22Rv1 (cell line): Measurements from ENCODE around the gene ABCA1.

ENCODE experiments used
- H3K27ac ChIP-seq: fragments of 450-650 bp; 2 replicates; pipeline ENCODE4 v1.5.1; 2017
- ZFX ChIP-seq: fragments of 450-650 bp; IDR thresholded peaks from 2 replicates; pipeline ENCODE4 v1.6.1; 2017; ENCODE audit warnings: antibody characterized with exemption, borderline replicate concordance
- TF ChIP-seq, protein P1 (sequence below): fragments of 450-650 bp; IDR thresholded peaks from 2 replicates; pipeline ENCODE4 v1.5.1; 2017; ENCODE audit warnings: mild to moderate bottlenecking

The ABCA1 gene, protein sequence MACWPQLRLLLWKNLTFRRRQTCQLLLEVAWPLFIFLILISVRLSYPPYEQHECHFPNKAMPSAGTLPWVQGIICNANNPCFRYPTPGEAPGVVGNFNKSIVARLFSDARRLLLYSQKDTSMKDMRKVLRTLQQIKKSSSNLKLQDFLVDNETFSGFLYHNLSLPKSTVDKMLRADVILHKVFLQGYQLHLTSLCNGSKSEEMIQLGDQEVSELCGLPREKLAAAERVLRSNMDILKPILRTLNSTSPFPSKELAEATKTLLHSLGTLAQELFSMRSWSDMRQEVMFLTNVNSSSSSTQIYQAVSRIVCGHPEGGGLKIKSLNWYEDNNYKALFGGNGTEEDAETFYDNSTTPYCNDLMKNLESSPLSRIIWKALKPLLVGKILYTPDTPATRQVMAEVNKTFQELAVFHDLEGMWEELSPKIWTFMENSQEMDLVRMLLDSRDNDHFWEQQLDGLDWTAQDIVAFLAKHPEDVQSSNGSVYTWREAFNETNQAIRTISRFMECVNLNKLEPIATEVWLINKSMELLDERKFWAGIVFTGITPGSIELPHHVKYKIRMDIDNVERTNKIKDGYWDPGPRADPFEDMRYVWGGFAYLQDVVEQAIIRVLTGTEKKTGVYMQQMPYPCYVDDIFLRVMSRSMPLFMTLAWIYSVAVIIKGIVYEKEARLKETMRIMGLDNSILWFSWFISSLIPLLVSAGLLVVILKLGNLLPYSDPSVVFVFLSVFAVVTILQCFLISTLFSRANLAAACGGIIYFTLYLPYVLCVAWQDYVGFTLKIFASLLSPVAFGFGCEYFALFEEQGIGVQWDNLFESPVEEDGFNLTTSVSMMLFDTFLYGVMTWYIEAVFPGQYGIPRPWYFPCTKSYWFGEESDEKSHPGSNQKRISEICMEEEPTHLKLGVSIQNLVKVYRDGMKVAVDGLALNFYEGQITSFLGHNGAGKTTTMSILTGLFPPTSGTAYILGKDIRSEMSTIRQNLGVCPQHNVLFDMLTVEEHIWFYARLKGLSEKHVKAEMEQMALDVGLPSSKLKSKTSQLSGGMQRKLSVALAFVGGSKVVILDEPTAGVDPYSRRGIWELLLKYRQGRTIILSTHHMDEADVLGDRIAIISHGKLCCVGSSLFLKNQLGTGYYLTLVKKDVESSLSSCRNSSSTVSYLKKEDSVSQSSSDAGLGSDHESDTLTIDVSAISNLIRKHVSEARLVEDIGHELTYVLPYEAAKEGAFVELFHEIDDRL (N-terminal part only)

DNA sequence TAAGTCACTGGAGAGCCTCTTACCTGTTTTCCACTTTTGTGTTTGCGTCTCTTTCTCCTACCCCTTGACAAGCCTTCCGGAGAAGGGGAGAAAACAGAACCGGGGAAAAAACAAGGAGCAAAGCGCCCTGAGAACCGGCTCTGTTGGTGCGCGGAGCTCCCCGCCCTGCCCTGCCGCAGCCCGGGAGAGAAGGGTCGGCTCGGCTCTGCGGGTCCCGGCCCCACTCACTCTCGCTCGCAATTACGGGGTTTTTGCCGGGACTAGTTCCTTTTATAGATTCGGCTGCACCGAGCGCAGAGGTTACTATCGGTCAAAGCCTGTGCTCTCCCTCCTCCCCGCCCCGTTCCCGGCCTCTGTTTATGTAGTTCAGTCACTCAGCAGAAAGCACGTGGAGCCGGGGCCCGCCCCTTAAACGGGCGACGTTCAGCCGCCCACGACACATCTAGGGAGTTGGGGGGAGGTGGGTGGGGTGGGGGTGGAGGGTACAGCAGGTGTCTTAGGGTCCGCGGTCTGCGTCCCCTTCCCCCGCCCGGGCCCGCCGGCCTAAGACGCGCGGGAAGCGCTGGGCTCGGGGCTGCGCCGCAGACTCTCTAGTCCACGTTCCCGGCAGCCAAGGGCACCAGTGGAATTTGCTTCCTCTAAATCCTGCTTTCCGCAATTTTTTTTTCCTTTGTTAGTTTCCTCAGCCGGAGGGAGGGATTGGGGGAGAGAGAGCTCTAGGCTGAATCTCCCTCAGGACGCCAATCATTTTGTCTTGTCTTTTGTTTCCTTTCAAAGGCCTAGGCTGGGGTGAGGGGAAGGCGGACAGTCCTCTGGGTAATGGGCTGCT is at the start of gene ABCA1:
Gene ABCA1 (minus strand): TSS at position 244 of the 829 bp plus-strand sequence. CDS start 24,476 bp downstream, outside the sequence.
- no peak within 1 kb of the TSS for H3K27ac ChIP-seq
- TF ChIP-seq, protein P1, sequence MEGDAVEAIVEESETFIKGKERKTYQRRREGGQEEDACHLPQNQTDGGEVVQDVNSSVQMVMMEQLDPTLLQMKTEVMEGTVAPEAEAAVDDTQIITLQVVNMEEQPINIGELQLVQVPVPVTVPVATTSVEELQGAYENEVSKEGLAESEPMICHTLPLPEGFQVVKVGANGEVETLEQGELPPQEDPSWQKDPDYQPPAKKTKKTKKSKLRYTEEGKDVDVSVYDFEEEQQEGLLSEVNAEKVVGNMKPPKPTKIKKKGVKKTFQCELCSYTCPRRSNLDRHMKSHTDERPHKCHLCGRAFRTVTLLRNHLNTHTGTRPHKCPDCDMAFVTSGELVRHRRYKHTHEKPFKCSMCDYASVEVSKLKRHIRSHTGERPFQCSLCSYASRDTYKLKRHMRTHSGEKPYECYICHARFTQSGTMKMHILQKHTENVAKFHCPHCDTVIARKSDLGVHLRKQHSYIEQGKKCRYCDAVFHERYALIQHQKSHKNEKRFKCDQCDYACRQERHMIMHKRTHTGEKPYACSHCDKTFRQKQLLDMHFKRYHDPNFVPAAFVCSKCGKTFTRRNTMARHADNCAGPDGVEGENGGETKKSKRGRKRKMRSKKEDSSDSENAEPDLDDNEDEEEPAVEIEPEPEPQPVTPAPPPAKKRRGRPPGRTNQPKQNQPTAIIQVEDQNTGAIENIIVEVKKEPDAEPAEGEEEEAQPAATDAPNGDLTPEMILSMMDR: no peak
- TF ChIP-seq ZFX: no peak

DNA sequence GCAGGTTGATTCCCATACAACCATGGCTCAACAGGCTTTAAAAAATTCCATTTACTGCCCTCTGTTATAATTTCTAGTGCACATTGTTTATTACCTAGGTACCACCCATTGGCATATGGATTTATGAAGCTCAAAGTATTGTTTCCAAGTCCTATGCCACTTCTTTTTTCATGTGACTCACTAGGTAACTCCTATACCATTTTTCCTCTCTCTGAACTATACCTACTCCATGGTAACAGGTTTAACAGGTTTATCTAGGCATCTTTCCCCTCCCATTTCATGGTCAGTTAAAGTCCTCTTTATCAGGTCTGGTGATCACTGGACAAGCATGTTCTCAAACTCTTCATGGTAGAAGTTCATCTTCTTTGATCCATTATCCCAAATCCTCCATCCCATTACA is 49.6 kb upstream of the ABCA1 start:
- no peak overlapping the region for H3K27ac ChIP-seq
- TF ChIP-seq ZFX: no peak
- TF ChIP-seq, protein P1: no peak

DNA sequence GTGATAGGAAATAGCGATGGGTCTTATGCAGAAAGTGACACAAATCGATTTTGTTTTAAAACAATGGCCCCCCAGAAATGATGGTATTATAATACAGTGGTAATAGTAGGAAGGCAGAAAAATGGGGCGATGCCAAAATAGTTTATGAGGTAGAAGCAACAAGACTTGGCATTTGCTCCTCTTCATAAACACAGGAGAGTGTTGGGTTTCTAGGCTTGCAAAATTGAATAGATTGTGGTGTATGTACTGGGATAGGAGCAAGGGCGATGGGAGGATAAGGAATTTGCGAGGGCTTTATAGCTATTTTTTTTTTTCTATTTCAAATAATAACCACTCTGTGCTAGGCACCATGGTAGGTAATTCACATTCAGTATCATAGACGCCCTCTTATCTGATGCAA is 49.2 kb upstream of the ABCA1 start:
- TF ChIP-seq, protein P1: no peak
- TF ChIP-seq ZFX: no peak
- no peak overlapping the region for H3K27ac ChIP-seq

DNA sequence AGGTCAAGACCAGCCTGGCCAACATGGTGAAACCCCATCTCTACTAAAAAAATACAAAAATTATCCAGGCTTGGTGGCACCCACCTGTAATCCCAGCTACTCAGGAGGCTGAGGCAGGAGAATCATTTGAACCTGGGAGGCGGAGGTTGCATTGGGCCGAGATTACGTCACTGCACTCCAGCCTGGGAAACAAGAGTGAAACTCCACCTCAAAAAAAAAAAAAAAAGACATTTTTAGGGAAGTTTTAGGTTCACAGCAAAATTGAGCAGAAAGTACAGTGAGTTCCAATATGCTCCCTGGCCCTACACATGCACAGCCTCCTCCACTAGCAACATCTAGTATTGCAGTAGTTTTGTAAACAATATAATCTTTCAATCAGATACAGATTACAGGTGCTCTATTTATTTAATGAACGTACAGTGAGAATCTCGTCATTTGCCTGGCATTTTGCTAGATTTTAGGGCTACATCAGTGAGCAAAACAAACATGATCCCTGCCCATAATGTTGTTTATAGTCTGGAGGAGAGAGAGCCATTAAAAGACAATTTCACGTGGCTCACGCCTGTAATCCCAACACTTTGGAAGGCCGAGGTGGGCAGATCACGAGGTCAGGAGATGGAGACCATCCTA is 48.1 kb upstream of the ABCA1 start:
- H3K27ac ChIP-seq: peak overlapping the region; percentile 24; the same call in 1 of the 2 replicates

DNA sequence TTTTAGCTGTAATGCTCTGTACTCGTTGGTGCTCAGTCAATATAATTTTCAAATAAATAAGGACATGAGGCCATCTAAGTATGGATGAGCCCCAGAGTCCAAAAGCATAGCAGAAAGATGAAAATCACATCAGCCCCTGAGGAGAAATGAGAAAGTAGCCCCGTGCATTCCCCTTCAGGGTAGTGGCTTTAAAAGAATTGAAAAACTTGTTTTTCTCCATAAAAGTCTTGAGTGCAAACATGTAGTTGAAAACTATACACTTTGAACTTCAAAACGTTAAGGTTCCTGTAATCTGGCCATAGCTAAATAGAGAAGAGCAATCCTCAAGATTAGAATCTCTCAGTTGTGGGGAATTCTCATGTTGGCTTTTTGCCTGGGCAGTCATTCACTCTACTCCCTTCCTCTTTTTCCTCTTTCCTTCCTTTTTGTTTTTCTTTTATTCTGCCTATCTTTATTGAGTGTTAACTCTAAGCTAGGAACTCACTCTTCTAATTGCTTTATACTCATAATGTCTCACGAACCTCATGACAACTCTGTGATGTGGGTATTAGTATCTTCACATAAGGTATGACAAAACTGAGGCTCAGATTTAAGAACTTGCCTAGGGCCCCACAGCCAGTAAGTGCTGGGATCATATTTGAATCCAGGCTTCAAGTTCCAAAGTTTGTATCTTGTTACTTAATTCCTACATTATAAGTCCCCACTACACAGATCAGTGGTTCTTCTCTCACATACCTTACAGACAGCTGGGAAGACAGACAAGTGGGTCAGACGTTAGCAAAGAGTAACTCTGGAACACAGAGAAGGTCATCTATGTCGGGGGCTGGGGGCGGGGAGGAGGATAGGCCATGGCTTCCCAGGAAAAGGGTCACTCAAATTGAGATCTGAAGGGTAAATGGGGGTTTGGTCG is 46.4 kb upstream of the ABCA1 start:
- no peak overlapping the region for H3K27ac ChIP-seq
- TF ChIP-seq, protein P1: no peak

DNA sequence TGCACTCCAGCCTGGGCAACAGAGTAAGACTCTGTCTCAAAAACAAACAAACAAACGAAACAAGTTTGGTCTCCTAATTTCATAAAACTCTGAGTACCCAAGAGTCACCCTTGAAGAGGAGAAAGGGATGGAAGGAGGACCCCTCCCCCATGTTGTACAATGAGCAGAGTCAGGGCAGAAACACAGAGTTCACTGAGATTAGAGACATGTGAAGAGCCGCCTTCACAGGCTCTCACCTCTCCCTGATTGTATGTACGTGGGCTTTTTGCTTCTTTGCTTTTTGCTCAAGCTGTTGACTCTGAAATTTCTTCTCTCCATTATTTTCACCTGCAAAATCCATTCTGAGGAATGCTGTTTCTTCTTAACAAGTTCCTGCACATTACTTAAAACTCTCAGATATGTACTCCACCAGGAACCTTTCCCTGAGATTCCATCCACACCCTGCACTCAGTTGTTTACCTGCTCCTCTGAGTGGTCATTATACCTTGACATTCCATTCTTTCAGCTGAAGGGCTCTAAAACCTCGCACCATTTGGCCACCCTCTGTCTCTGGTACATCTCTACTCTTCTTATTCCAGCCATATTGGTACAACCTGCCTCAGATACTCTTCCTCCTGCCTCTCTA is 44.4 kb upstream of the ABCA1 start:
- TF ChIP-seq, protein P1: no peak
- TF ChIP-seq ZFX: no peak
- H3K27ac ChIP-seq: no peak overlapping the region
